Renal cortex interstitium (tissue), 11 donors: Measurements from ENCODE around the gene CNTN5. TPM values are rescaled to one million over a fixed set of nuclear protein-coding genes. Genes with fewer than 3 reads are reported as not detected.

Source experiments
- DNase-seq, 11 donors: peaks; one replicate each; pipeline ENCODE4 v3.0.0-alpha.2; 2013; ENCODE audit warnings: low read depth in 9 of 11, low spot score in 4 of 11; ENCODE audit errors: extremely low read depth in 1 of 11
- polyA plus RNA-seq, 3 donors: library from polyadenylated mRNA; unstranded; fragments of 120-200 nt; gene quantifications; one replicate each; pipeline ENCODE4 v1.2.1, GENCODE V29; 2013; ENCODE audit not compliant: insufficient read length in 3 of 3

Gene CNTN5
- polyA plus RNA-seq, 3 donors = 19.5 to 24.5 (median 20.4) TPM

DNA sequence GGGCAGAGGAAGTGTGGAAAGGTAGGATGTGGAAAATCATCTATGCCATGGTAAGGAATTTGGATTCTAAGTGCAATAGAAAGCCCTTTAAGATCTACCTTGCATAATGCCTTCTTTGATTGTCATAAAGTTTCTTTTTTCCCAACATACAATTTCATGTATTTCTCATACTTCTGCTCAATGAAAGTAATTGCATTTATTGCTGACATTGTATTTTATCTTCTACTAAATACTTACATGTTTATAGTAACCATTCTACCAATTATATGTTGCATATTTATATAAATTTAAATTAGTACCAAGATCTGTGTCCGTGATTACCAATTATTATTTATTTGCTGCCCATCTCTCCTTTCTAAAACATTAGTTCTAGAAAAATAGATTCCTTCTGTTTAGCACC lies 114.8 kb downstream of the CNTN5 start:
- no peak for DNase-seq

- no peak for DNase-seq
Measured at GRCh38 chr11:99142237-99142636, 121.5 kb downstream of the CNTN5 start.

DNA sequence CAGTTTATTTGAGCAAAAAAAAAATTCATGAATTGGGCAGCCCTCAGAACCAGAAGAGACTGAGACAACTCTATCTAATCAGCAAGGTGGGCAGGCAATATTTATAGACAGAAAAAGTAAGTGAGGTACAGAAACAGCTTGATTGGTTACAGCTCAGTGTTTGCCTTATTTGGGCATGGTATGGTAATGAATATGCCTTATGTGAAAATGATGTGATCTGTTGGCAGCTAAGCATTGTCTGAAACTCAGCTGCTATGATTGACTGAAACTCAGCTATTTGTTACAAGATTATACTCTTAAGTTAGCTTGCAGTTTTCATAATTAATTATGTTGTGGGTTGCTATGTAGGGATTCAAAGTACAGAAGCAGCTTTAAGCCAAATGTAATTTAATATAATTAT lies 127.6 kb downstream of the CNTN5 start:
- DNase-seq = no peak

DNA sequence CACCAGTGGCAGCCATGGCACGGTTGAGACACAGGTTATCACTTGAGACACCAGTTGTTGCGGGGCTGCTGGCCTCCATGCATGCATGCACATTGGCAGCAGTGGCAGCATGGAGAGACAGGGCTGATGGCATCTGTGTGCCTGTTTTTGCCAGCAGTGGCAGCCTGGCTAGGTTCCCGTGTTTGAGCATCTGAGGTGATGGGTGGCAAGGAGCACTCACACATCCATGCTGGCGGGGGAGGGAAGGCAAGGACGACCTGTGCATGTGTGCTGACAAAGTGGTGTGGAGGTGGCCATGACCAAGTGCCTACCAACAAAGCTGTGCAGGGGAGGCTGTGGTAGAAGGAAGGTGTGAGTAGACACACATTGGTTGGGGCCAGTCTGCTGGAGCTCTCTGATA lies 133.5 kb downstream of the CNTN5 start:
- DNase-seq = no peak

DNA sequence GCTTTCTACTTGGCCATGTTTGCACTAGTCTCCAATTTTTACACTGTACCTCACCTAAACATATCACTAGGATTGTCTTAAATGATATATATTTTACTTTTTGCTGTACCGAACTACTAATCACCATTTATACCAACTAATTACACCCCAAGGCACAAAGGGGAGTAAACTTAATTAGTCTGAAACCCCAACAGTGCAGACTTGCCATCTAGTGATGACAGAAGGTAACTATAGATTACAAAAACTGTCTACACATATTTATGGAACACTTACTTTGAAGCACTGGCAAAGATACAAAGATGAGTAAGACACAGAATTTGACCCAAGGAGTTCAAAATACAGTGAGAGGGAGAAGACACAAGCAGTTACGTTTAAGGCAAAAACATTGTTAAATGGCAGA lies 139.7 kb downstream of the CNTN5 start:
- no peak for DNase-seq

- DNase-seq = no peak
Measured at GRCh38 chr11:99162819-99163218, 142.1 kb downstream of the CNTN5 start.

DNA sequence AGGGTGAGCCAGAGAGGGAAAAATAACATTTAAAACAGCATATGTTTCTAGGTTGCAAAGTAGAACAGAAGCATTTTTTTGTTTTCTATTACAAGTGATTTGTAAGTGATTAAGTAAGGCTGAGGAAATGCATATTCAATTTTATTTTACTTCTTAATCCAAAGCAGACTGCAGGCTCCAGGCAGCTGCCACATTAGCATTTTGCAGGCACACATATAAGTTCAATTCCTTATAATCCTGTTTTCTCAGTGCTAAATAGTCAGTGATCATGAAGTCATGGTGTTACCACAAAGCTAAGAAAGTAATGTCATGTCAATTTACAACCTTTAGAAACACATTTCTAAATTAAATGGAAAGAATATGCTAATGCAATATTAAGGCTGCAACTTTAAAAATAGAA lies 149.8 kb downstream of the CNTN5 start:
- no peak for DNase-seq

DNA sequence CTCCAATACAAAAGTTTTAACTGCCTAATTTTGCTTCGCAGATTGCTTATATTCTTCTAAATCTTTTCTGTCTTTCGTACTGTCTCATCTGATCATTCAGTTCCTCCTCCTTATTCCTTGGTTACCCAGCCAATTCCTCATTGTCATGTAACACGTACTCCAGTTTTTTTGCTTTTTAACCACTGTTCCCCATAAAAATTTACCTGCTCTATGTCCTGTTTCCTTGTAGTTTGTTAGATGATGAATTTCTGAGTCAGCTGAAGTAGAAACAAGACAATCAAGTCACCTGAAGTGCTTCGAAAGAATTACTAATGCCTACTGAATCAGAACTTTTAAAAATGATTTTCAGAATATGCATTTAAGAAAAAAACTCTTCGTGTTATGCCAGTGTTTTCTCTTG lies 150.6 kb downstream of the CNTN5 start:
- DNase-seq = no peak

DNA sequence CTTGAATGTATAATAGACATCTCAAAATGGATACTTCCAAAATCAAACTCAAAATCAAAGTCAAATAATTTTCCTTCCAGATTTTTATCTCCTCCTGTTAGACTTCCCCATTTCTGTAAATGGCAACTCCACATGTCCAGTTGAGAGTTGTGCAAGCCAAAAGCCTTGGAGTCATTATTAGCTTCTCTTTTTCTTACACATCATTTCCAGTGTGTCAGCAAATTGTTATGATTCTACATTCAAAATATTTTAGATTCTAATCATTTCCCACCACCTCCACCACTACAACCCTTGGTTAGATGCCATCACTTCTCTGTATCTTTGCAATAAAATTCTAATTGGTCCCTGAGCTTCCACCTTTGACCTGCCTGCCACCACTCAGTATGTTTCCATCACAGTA lies 155.7 kb downstream of the CNTN5 start:
- DNase-seq = no peak

DNA sequence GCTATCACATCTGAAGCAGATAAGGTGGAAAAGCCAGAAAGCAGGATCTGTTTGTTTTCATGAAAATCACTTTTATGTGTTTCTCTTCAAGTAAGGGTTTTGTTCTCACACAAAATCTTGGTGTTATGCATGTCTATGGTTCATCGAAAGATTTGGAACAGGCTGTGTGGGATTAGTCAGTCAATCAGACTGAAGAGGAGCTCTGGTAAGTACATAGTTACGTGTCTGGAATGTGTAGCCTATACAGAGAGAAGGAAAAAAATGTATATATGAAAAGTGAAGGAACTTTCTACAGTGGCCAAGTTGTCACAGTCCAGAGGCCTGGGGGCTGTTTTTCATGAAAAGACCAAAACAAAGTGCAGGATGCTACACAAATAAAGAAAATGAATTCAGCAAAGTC lies 156.7 kb downstream of the CNTN5 start:
- no peak for DNase-seq

DNA sequence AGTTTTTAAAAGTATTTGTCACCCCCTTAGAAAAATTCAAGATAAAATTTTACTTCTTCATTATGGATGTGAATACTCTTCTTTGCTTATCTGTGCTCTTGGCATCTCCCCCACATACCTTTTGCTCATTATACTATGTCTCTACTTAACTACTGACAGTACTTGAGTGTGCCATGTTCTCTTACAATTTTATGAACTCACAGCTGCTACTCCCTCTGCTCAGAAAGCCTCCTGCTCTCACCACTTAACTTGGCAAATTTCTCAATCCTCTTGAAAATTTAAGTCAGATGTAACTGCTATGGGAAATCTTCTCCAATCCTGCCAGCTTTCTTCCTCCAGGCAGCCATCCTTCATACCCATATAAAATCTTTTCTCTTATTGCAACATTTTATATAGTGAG lies 163.4 kb downstream of the CNTN5 start:
- DNase-seq = no peak

DNA sequence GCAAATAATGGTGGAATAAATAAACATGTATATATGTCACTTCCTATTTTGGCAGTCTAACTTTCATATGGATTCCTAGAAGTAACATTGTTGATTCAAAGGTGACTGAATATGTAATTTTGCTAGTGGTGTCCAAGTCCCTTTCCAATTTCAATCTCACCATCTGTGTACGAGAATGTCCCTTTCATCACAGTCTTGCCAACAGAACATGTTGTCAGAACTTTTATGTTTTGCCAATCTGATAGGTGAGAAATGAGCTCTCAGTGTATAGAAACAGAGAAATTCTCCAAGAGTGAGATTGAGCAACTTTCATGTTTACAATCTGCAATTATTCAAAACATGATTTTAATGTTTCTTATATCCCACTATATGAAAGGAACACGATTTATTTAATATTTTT lies 167.5 kb downstream of the CNTN5 start:
- no peak for DNase-seq

- DNase-seq = no peak
Measured at GRCh38 chr11:99192716-99193115, 172.0 kb downstream of the CNTN5 start.

DNA sequence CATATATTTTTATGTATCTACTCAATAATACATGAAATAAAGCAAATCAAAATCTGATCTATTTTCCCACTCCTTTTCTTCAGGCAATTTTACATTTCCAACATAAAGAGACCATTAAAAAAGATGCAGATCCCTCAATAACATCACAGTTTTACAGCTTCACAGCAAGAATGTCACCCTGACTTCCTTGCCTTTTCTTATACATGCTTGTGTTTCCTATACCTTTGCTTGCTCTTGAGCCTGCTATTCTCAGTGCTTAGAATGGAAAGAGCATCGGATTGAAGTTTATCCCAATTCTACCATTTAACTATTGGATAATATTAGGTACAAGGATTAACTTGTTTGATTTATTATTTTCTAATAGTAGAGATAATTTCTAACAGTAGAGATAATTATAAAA lies 176.7 kb downstream of the CNTN5 start:
- DNase-seq = no peak

GRCh38 chr11:99198215-99198614 lies 177.5 kb downstream of the CNTN5 start:
- no peak for DNase-seq

DNA sequence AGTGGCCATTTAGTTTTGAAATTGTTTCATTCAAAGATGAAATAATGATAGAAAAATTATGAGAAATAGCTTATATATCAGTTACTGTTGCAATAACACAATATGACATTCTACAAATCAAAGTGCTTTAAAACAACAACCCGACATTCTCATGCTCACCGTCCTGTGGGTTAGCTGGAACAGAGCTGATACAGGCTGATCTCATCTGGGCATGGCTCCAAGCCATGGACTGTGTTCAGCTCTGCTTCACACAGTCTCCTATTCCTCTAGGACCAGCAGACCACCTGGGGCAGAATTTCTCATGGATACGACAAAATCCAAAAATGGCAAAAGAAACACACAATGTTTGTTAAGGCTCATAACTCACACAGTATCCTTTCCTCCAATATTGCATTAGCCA lies 178.6 kb downstream of the CNTN5 start:
- DNase-seq = no peak

DNA sequence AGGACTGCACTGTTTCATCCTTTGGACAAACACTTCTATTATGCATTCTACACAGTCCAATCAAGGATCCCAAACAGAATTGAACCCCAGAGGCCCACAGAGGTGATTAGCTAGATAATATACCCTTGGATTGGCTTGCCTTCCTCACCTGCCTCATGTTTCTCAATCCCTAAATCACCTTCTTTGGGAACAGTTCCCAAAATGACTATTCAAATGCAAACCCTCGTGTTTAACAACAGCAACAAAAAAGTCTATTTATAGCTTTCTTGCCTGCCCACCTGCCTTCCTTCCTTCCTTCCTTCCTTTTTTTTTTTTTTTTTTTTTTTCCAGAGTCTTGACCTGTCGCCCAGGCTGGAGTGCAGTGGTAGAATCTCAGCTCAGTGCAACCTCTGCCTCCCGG lies 180.0 kb downstream of the CNTN5 start:
- DNase-seq = no peak

DNA sequence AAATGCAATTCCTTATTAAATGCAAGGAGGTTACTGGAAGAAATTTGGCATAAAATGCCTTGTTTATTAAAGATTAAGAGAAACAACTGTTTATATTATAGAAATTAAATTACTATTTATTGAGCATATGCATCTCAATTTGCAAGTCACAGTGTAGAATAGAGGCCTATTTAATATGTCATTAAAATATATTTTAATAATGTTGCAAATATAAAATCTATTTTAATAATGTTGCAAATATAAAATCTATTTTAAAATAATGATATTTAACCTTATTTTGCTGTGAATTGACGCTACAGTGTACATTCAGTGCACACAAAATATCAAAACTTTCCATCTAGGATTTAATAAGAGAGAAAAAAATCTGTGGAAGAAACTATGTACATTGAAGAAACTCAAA lies 188.1 kb downstream of the CNTN5 start:
- no peak for DNase-seq

- no peak for DNase-seq
Measured at GRCh38 chr11:99229544-99229943, 208.8 kb downstream of the CNTN5 start.

- no peak for DNase-seq
Measured at GRCh38 chr11:99234534-99234933, 213.8 kb downstream of the CNTN5 start.

GRCh38 chr11:99238401-99238800 lies 217.7 kb downstream of the CNTN5 start:
- no peak for DNase-seq
